HG02759 (cell line): Measurements from ENCODE around the gene RAB4A.
"Not testable (repeated sequence)": the region's sequence is repeated elsewhere in the genome, so short reads cannot be mapped to it uniquely, and the experiment has no call there.

Experiments used
- ATAC-seq: cut with Tn5 transposase; IDR thresholded peaks from one replicate; pipeline ENCODE4 v1.9.1; 2021; ENCODE audit warnings: mild to moderate bottlenecking, moderate library complexity; ENCODE audit not compliant: unreplicated experiment

Gene RAB4A

DNA sequence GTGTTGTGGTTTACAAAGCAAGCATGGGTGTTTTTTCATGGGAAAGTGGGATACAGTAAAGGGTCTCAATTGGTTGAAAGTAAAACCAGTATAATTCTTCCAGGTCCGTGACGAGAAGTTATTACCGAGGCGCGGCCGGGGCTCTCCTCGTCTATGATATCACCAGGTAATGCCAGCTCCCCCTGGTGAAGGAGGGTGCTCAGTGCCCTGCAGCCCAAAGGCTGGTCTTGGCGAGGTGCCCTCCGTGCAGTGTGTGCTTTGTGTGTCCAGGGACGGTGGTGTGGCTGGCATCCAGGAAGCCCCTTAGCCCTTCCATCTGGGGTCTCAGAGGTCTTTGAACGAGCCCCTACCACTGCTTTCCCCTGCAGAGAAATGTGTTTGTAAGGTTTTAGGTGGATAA lies 24.8 kb downstream of the RAB4A start:
- ATAC-seq: no peak

DNA sequence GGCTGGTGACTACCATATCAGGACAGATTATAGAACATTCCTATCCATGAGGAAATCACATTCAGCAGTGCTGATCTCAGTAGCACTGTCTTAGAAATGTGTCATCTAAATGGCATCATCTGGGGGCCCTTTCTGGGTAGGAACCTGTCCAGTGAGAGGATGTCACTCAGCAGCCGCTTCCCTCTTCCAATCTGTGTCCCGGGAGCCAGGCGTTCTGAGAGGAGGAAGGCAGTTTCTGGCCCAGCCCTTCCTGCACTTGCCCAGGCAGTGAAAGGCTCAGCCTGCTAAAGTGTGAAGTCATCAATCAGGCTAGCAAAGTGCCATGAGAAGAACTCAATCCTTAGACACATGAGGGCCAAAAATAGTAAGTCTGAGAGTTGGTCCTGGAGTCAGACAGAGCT lies 25.6 kb downstream of the RAB4A start:
- ATAC-seq: no peak

- ATAC-seq: no peak
Measured at GRCh38 chr1:229297746-229298145, 26.8 kb downstream of the RAB4A start.

GRCh38 chr1:229298420-229298819 lies 27.5 kb downstream of the RAB4A start:
- no peak for ATAC-seq

- ATAC-seq: no peak
Measured at GRCh38 chr1:229298887-229299503, 28.1 kb downstream of the RAB4A start.

DNA sequence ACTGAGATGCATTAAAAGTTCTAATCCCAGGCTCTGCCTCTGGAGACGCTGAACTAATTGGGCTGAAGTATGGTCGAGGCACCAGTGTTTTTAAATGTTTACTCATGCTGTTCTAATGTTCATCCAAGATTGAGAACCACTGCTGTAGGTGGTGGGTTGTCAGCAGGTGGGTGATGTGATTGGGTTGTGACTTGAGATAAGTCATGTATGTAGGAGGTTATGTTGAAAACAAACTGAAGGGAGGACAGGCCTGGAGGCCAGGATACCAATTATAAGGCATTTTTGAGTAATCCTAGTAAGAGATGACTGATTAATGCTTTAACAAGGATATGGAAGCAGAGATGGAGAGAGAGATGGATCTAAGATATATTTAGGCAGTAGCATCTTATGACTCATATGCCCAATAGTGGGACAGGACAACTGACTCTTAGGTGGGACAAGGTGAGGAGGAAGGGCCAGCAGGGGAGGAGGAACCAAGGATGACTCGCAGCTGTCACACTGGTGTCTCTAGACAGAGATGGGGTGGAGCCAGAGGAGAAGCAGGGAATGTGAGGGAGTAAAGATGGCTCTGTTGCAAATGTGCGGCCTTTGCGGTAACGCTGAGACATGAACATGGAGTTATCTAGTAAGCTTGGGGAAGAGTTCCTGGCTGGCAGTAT lies 29.3 kb downstream of the RAB4A start:
- no peak for ATAC-seq

DNA sequence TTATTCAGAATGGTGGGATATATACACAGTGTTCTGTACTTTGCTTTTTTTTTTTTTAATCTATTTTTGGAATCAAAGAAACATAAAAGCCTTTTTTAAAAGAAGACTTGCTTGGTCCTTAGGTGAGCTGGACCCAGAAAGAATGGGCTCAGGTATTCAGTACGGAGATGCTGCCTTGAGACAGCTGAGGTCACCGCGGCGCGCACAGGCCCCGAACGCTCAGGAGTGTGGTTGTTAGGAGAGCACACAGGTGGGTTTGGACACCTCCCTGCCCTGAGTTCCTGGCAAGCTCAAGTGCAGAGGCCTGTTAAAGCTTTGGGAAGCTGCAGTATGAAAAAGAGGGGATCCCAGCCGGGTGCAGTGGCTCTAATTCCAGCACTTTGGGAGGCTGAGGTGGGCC lies 31.8 kb downstream of the RAB4A start:
- no peak for ATAC-seq

GRCh38 chr1:229303855-229304254 lies 32.9 kb downstream of the RAB4A start:
- ATAC-seq: no peak

- ATAC-seq: no peak
Measured at GRCh38 chr1:229305392-229305791, 34.5 kb downstream of the RAB4A start.

DNA sequence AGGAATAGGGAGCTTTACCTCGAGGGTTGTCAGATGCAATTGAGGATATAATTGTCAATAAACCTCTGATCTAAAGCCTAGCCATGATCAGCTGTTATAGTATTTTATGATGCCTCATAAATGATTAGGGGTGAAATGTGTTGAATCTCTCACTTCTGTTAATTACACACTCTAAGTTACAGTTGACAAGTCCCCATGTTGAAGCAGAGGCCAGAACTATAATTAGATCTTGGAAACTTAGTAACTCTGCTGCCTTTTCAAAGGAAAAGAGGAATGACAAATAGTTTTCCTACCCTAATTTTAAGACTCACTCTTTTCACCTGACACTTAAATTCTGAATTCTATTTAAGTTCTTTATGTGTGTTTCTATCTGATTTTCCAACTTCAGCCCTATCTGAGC lies 38.2 kb downstream of the RAB4A start:
- ATAC-seq: no peak

GRCh38 chr1:229309684-229310083 lies 38.8 kb downstream of the RAB4A start:
- ATAC-seq: no peak

- ATAC-seq: no peak
Measured at GRCh38 chr1:229310833-229311232, 39.9 kb downstream of the RAB4A start.

DNA sequence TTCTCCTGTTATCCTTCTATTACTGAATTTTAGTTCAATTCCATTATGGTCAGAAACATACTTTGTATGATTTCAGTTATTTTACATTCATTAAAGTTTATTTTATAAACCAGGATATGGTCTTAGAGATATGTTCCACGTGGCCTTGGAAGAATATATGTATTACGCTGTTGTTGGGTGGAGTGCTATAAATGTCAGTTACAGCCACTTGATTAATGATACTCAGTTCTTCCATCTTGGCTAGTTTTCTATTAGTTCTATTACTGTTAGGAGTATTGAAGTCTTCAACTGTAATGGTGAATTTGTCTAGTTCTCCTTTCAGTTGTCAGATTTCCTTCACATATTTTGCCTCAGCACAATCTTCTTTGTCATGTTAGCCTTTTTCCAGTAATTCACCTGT lies 45.3 kb downstream of the RAB4A start:
- ATAC-seq: no peak

DNA sequence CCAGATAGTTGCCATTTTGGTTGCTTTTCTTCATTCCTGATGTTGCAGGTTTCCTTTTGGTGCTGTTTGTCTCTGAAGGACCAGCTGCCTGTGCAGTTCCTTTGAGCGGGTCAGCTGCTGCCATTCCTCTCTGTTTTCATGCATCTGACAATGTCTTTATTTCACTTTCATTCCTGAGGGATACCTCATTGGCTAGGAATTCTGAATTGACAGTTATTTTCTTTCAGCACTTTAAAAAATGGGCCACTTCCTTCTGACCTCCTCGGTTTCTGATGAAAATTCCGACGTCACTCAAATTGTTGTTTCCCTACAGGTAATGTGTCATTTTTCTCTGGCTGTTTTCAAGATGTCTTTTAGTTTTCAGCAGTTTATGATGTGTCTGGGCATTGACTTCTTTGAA lies 47.1 kb downstream of the RAB4A start:
- no peak for ATAC-seq

DNA sequence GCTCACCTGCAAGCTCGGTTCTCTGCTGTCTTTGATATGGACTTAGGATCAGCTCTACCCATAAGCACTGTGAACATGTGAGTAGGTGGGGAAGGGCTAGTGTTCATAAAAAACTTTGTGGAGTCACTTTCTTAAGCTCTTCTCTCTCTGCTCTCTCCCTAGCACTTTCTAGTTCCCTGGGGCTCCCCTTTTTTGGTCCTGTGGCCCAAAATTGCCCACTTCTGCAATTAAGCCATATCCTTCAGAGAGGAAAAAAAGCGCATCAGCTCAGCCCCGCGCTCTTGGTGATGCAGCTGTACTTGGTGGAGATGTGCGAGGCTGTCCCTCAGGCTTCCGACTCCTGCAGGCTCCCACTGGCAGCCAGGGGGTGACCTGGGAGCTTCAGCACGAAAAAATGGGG lies 48.6 kb downstream of the RAB4A start:
- no peak for ATAC-seq

- ATAC-seq: no peak
Measured at GRCh38 chr1:229323201-229323600, 52.3 kb downstream of the RAB4A start.

- no peak for ATAC-seq
Measured at GRCh38 chr1:229323885-229324553, 53.1 kb downstream of the RAB4A start.

DNA sequence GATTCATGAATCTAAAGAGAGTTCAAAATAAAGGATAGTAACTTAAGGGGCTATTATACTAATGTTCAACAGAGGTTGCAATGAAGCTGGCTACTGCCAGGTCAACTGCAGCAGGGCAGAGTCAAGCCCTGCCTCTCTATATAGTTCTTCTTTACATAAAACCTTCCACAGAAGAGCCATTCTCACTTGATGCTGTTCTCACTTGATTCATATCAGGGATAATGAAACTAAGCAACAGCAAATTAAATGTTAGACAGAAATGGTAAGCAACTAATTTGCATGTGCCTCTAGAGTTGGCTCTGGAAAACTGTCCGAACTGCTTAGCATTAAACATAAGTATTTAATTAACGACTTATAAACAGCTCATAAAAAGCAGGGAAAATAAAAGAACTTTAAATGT lies 54.5 kb downstream of the RAB4A start:
- peak; percentile 16 for ATAC-seq

DNA sequence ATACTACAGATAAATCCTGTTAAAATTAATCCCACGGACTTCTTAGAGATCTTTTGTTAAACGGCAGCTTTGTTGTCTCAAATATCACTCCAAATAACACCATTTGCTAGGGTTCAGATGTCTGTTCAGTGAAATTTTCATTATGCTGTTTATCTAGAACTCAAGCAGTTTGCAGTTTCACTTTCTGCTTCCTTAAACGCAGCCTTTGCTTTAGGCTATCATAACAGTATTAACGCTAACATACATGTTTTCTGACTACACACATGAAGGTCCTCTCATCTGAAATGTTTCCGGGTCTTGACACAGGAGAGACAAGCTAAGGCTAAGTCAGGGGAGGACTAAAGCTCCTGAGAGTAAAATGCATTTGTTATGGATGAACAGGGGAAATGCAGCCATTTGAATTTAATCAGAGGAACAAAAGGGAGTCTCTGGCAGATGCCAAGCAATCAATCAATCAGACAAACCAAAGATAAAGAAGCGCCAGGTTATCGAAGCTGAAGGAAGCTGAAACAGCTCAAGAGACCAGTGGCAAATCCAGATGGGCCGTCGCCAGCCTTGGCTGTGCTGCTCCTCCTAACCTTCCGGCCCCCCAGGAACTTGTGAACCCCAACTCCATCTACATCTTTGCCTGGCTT lies 55.1 kb downstream of the RAB4A start:
- peak; percentile 70 for ATAC-seq

GRCh38 chr1:229326601-229327000 lies 55.7 kb downstream of the RAB4A start:
- no peak for ATAC-seq

- ATAC-seq: not testable (repeated sequence)
Measured at GRCh38 chr1:229327765-229328164, 56.9 kb downstream of the RAB4A start.
